HG02870 (cell line): ENCODE results near the gene PLEKHG2.

Source experiments
- ATAC-seq: cut with Tn5 transposase; IDR thresholded peaks from one replicate; pipeline ENCODE4 v1.9.1; 2021; ENCODE audit warnings: mild to moderate bottlenecking, moderate library complexity; ENCODE audit not compliant: unreplicated experiment

Gene PLEKHG2

DNA sequence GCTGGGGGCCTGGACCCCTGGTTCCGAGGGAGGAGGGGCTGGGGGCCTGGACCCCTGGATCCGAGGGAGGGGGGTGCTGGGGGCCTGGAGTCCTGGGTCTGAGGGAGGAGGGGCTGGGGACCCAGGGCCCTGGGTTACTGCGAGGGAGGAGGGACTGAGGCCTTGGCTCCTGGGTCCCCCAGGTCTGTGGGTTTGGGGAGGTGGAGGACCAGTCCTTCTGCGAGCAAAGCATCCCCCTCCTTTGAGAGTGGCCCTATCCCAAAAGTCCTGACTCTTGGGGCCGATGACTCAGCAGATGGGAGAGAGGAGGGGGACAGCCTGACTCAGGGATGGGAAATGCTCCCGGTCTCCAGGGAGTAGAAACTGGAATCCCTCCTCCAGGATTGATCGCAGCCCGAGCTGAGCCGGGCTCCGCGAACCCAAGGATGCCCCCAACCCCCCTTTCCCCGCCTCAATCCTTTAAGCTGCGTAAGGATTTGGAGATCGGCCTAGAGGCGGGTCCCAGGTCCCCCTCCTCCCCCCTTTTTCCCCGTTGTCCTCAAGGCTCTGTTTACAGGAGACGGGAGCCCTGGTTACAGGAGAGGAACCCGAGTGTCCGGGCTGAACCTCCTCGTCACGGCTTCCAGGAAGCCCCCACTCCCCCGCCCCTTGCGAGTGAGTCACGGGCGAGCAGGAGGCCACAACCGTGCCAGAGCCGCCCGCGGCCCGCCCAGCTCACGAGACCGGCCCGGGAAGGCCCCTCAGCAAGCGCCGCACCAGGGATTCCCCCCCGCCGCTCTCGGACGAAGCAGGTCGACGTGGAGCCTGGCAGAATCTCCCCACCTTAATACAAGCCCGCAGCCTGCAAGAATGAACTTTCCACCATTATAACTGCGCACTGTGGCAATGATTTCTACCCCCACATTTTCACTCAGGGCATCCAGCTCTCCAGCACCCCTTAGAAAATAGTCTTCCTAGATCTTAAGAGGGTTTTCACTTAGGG, 8.8 kb upstream of the PLEKHG2 start:
- no peak for ATAC-seq

DNA sequence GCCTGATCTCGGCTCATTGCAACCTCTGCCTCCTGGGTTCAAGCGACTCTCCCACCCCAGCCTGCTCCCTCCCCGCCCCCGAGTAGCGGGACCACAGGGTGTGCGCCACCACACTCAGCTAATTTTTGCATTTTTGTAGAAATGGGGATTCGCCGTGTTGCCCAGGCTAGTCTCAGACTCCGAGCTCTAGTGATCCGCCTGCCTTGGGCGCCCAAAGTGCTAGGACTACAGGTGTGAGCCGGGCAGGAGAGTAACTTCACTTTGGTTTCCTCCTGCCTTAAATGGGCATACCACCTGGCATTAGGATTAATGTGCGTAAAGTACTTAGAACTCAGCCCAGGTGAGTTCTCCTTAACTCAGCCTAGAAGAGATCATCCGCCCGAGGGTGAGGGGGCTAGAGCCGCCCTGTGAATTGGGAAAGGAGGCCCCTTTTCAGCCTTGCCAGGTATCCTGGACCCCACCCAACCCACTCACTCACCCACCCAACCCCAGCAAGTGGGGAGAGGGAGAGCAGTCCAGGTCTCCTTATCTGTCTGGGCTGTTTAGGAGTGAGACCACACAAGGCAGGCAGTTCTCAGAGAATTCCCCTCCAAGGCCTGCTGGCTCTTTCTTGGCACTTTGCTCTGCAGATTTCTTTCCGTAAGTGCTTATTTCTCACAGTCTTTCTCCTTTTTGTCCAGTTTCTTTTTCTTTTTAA, 7.1 kb upstream of the PLEKHG2 start:
- no peak for ATAC-seq

DNA sequence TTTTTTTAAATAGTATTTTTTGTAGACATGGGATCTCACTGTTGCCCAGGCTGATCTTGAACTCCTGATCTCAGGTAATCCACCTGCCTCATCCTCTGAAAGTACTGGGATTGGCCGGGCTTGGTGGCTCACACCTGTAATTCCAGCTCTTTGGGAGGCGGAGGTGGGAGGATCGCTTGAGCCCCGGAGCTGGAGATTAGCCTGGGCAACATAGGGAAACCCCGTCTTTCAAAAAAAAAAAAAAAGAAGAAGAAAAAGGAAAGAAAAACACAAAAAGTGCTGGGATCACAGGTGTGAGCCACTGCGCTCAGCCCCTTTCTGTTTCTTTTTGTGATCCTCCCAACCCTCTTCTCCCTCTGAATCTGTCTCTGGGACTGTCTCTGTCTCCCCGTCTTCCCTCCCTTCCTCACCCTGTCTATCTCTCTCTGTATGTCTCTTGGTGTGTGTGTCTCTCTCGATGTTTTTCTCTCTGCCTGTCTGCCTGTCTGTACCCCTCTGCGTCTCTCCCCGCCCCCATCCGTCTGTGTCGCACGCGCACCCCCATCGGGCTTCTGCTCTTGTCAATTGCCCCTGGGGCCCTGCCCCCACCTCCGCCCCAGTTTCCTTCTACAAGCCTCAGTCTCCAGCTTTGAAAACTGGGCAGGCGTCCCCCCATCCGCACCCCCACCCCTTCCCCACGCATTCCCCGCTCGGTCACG, 6.4 kb upstream of the PLEKHG2 start:
- ATAC-seq, result no peak

DNA sequence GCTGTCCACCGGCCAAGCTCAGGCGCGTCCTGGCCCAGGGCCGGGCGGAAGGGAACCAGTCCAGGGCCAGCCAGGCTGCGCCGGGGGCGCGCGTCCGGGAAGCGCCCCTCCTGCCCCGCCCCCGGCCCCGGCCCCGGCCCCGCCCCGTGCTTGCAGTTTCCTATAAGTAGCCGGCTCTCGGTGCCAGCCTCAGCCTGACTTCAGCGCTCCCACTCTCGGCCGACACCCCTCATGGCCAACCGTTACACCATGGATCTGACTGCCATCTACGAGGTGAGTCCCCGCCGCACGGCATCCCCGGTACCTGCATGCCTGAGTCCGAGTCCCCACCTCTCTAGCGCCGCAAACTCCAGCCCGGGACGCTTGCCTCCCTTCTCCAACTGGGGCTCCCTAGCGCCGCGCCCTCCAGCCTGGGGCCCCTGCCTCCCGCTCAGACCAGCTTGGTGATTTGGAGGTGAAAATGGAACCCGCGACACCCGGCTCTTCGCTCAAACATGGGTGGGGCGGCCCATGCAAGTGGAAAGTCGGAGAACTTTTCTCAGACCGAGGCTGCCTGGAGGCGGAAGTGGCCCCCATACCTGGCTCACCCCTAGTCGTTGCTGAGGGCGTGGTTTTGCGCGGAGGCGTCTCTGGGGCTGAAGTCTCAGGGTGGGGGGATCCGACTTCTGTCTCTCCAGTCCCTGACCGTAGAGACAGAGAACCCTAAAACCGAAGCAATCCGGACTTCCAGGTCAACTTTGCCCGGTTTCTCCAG, 5.6 kb upstream of the PLEKHG2 start, which contains the start of gene ZFP36:
Gene ZFP36, plus strand, starts transcription at position 192 of the 754 bp plus-strand sequence. Its CDS starts 58 bp downstream, at position 250.
- no peak for ATAC-seq

DNA sequence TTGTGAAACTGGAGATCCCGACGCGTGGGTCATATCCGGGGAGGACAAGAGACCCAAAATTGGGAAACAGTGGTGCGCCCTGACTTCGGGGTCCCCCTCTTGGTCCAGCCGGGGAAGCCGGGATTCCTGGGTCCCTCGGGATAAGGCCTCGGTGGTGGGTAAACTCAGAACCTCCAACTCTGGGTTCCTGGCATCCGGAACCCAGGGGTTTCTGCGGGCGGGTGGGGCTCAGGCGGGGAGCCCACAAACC, 5.1 kb upstream of the PLEKHG2 start:
- no peak for ATAC-seq

DNA sequence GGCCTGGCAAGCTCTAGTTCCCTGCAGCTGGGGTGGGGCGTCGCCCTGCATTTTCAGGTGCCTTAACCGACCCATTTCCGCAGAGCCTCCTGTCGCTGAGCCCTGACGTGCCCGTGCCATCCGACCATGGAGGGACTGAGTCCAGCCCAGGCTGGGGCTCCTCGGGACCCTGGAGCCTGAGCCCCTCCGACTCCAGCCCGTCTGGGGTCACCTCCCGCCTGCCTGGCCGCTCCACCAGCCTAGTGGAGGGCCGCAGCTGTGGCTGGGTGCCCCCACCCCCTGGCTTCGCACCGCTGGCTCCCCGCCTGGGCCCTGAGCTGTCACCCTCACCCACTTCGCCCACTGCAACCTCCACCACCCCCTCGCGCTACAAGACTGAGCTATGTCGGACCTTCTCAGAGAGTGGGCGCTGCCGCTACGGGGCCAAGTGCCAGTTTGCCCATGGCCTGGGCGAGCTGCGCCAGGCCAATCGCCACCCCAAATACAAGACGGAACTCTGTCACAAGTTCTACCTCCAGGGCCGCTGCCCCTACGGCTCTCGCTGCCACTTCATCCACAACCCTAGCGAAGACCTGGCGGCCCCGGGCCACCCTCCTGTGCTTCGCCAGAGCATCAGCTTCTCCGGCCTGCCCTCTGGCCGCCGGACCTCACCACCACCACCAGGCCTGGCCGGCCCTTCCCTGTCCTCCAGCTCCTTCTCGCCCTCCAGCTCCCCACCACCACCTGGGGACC, 4.6 kb upstream of the PLEKHG2 start:
- ATAC-seq, result no peak

DNA sequence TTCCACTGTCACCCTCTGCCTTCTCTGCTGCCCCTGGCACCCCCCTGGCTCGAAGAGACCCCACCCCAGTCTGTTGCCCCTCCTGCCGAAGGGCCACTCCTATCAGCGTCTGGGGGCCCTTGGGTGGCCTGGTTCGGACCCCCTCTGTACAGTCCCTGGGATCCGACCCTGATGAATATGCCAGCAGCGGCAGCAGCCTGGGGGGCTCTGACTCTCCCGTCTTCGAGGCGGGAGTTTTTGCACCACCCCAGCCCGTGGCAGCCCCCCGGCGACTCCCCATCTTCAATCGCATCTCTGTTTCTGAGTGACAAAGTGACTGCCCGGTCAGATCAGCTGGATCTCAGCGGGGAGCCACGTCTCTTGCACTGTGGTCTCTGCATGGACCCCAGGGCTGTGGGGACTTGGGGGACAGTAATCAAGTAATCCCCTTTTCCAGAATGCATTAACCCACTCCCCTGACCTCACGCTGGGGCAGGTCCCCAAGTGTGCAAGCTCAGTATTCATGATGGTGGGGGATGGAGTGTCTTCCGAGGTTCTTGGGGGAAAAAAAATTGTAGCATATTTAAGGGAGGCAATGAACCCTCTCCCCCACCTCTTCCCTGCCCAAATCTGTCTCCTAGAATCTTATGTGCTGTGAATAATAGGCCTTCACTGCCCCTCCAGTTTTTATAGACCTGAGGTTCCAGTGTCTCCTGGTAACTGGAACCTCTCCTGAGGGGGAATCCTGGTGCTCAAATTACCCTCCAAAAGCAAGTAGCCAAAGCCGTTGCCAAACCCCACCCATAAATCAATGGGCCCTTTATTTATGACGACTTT, 3.9 kb upstream of the PLEKHG2 start:
- ATAC-seq, result no peak

DNA sequence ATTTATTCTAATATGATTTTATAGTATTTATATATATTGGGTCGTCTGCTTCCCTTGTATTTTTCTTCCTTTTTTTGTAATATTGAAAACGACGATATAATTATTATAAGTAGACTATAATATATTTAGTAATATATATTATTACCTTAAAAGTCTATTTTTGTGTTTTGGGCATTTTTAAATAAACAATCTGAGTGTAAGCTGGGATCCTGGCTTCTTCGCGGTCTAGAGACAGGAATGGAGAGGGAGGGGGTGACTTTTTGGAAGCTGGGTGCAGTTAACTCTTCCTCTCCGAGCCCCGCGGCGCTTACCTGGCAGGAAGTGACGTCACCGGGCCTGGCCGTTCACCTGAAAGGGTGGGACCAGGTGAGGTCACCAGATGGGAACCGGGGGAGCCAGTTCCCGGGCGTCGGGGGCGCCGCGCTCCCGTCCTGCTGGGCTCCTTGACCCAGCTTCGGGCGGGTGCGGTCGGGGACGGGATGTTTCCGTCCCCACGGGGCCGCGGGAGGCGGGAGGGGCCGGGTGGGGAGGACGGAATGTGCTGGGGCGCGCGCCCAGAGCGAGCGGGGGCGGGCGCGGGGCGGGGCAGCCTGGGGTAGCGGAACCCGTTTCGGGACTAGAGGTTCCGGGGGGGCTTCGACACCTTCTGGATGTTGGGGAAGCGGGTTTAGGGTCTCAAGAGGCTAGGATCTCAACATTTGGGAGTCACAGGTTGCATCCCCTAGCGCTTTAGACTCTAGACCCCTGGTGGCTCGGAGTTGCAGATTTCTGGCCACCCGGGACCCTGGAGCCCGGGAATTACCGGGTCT, 3.1 kb upstream of the PLEKHG2 start:
- no peak for ATAC-seq

DNA sequence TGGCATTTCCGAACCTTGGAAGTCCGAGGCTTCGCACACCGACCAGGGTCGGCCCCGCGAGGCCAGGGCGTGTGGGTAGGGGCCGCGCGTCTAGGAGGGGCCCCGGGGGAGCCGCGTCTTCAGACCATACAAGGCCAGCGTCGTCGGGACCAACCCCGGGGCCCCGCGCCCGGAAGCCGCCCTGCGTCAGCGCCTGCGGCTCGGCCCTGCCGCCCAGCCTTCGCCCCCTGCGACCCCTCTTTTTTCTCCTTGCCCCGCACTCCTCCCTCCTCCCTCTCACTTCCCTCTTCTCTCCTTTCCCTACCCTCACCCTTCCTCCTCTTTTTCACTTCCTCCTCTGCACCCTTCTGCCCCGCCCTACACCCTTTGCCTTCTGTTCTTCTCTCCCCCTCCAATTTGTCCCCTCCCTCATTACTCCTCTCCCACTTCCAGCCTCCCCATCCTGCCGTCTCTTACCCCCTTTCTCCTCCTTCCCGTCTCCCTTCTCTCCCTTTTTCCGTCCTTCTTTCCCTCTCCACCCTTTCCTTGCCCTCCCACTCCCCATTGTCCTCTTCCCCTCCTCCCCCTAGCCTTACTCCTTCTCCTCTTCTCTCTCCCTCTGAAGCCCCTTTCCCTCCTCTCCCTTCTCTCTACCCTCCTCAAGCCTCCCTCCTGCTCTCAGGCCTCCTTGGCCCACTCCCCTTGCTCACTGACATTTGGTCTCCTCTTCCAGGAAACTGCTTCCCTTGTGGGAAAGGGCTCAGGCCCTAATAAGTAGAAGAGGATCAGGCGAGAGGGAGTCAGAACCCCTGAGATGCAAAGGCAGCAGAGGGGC, 2.2 kb upstream of the PLEKHG2 start:
- no peak for ATAC-seq

DNA sequence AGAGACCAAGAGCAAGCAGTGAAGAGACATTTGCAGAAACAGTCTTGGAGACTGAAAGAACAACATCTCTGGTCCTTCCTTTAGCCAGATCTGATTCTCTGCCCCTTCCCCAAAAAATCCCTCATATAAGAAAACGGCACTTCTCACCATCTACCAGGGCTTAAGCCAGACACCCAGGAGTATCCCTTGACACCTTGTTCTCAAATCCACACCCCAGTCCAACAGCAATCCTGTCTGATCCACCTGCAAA, 1.7 kb upstream of the PLEKHG2 start:
- no peak for ATAC-seq

DNA sequence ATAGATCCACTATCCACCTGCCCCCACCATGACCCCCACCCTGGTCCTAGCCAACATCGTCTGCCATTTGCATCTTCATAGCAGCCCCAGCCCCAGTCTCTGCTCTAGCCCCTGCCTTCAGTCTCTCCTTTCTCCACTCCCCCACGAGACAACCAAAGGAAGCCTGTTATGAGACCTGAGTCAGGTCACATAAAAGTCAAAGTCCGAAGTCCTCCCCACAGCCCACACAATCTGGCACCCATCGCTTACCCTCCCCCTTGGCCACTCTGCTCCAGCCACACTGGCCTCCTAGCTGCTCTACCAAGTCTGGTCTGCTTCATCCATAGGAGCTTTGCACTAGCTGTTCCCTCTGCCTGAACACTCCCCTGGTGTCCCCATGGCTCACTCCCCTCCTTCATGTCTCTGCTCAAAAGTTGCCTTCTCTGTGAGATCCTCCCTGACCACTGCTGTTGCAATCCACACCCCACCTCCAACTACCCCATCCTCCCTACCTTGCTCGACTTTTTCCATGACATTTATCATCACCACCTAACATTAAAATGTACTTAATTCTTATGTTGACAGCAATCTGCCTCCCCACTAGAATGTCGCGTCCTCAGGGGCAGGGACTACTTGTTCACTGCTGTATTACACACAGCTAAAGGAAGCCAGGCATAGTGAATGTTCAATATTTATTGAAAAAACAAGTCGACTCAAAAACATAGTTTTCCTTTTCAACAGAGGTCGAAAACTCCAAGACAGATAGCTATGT, 1.2 kb upstream of the PLEKHG2 start:
- no peak for ATAC-seq

DNA sequence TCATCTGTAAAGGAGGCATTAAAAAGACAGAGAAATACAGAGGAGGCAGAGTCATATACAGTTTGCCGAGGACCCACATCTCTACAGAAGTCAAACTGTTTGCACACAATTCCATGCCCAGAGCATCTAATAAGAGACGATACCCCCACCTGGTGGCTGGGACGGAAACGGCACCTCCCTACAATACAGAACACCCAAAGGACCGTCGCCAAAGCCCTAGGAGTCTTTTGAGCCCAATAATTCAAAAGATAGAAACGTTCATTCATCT, 703 bp upstream of the PLEKHG2 start:
- peak; percentile 25 for ATAC-seq

DNA sequence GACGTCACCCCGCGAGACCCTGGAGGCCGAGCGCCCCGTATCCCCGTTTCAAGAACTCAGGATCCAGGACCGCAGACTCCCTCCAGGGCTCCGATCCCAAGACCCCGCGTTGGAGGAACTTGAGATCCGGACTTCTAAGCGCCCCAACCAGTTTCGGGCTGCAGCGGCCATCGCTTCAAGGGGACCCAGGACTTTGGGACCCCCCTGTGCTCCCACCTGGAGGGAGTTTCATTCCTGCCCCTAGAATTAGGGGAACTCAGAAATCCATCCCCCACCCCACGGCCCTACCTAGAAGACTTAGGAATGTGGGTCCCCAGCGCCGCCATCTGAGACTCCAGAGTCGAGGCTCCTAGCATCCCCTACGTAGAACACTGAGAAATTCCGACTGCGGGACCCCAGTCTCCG, 400 bp downstream of the PLEKHG2 start:
- no peak for ATAC-seq

DNA sequence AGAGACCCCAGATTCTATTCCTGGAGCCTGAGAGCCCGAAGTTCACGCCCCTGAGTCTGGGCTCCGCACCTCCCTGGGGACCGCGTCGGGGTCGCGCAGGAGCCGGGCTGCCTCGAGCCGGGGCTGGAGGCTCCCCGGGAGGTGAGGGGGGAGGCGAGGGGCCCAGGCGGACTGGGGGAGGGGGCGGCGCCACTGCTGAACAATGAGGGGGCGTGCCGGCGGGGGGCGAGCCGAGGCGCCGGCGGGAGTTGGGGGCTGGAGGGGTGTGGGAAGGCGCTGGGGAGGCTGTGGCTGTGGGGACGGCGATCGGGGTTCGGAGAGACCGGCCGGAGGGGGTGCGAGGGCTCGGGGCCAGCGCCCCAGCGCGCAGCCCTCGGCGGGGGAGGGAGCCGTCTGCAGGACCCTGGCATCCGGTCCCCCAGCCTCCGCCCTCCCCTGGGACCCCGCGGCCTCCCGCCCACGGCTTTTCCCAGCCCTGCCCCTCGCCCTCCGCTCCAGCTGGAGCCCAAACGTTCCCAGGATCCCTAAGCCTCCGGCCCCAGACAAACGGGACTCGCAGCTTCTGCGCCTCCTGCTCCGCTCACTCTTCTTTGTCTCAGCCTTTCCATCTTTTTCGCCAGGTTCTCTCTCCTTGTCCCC, 922 bp downstream of the PLEKHG2 start:
- ATAC-seq, result no peak

DNA sequence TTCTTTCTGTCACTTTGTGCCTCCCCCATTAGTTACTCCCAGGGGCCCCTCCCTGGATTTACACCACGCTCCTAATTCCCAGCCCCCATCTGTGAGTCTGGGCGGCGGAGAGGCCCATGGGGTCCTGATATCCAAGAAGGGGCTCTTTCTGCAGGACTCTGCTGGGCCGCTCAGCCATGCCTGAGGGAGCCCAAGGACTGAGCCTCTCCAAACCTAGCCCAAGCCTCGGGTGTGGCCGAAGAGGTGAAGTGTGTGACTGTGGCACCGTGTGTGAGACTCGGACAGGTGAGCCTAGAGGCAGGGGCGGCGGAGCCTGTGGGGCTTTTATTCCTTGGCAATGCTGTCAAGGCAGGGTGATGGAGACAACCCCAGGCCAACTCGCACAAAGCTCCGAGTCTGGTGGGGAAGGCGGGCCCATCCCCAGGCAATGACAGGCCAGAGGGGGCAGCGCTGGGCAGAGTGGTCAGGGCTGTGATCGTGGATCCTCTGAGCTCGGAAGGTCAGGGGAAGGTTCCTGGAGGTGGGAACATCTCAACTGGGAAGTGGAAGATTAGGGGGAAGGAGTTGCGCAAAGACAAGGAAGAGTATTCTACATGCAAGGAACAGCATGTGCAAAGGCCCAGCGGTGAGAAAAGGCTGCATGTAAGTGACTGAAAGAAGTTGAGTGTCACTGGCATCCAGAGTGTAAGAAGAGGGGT, 1.6 kb downstream of the PLEKHG2 start:
- ATAC-seq, result no peak
